Measurements from ENCODE around the gene RBM15.

The RBM15 gene

GRCh38 chr1:110310300-110310699 is 28.9 kb upstream of the RBM15 start:
- no peak for TF ChIP-seq CTCF (IDR thresholded peaks at IDR 0.05; ENCODE audit: borderline replicate concordance, insufficient read depth, low read depth, low read length)
- H3K4me3 ChIP-seq (ENCODE audit: low read depth, low read length), result no peak overlapping the region

GRCh38 chr1:110312188-110313121 is 26.7 kb upstream of the RBM15 start:
- H3K4me3 ChIP-seq (ENCODE audit: low read depth, low read length), result no peak overlapping the region
- peak; percentile 92 for TF ChIP-seq CTCF (IDR thresholded peaks at IDR 0.05; ENCODE audit: borderline replicate concordance, insufficient read depth, low read depth, low read length)

GRCh38 chr1:110316735-110317134 is 22.4 kb upstream of the RBM15 start:
- TF ChIP-seq CTCF (IDR thresholded peaks at IDR 0.05; ENCODE audit: borderline replicate concordance, insufficient read depth, low read depth, low read length), result no peak
- no peak overlapping the region for H3K4me3 ChIP-seq (ENCODE audit: low read depth, low read length)

- TF ChIP-seq CTCF (IDR thresholded peaks at IDR 0.05; ENCODE audit: borderline replicate concordance, insufficient read depth, low read depth, low read length), result no peak
These were observed 21.1 kb upstream of the RBM15 start for GRCh38 chr1:110318046-110318445.

GRCh38 chr1:110319332-110320167 is 19.6 kb upstream of the RBM15 start:
- H3K4me3 ChIP-seq (ENCODE audit: low read depth, low read length), result no peak overlapping the region
- no peak for TF ChIP-seq CTCF (IDR thresholded peaks at IDR 0.05; ENCODE audit: borderline replicate concordance, insufficient read depth, low read depth, low read length)

More at GRCh38 chr1:110318046-110318445, 21.1 kb upstream of the RBM15 start:
- H3K4me3 ChIP-seq (ENCODE audit: low read depth, low read length), result no peak overlapping the region

- TF ChIP-seq CTCF (IDR thresholded peaks at IDR 0.05; ENCODE audit: borderline replicate concordance, insufficient read depth, low read depth, low read length), result no peak
These were observed 19.0 kb upstream of the RBM15 start for GRCh38 chr1:110320168-110320518.

More at GRCh38 chr1:110320168-110320518, 19.0 kb upstream of the RBM15 start:
- H3K4me3 ChIP-seq (ENCODE audit: low read depth, low read length), result no peak overlapping the region

Measured in GM12875 (cell line).